Dedifferentiated amniotic fluid mesenchymal stem cell (primary cell): ENCODE results near the gene CTAGE9.

ENCODE experiments used
- DNase-seq: peaks from one replicate; pipeline ENCODE4 v3.0.0-alpha.2; 2016; ENCODE audit errors: extremely low spot score

CTAGE9 gene

DNA sequence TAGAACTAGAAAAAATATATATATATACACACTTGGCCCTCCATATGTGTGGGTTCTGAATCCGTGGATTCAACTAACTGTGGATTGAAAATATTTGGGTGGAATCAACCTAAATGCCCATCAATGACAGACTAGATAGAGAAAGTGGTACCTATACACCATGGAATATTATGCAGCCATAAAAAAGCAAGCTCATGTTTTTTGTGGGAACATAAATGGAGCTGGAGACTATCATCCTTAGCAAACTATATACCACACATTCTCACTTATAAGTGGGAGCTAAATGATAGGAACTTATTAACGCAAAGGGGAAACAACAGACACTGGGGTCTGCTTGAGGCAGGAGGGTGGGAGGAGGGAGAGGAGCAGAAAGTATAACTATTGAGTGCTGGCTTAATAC, 37.6 kb downstream of the CTAGE9 start:
- DNase-seq: no peak

DNA sequence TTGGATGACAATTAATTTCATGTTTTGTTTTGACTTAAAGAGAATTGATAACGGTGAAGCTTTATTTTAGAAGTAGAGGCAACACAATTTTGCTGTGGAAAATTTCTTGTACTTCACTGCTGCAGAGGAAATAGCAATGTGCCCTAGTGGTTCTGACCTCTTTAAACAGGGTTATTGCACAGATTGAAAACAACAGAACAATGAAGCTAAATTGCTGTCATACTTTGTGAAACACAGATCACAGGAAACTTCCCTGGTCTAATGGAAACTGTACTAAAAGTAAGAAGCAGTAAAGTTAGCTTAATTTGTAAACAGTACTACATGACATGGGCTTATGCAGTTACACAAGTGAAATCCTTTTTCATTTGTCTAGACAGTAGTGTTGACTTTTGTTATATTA, 40.9 kb downstream of the CTAGE9 start:
- DNase-seq: no peak

DNA sequence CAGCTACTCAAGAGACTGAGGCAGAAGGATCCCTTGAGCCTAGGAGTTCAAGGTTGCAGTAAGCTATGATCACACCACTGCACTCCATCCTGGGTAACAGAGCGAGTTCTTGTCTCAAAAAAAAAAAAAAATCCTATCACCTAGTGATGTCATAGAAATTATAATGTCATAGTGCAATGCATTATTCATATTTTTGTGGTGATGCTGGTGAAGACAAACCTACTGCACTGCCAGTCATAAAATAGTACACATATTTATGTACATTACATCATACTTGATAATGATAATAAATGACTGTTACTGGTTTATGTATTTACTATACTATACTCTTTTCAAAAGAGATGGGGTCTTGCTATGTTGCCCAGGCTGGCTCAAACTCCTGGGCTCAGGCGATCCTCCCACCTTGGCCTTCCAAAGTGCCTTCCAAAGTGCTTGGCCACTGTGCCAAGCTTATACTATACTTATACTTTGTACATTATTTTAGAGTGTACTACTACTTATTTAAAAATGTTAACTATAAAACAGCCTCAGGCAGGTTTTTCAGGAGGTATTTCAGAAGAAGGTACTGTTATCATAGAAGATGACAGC, 47.1 kb downstream of the CTAGE9 start:
- no peak for DNase-seq

DNA sequence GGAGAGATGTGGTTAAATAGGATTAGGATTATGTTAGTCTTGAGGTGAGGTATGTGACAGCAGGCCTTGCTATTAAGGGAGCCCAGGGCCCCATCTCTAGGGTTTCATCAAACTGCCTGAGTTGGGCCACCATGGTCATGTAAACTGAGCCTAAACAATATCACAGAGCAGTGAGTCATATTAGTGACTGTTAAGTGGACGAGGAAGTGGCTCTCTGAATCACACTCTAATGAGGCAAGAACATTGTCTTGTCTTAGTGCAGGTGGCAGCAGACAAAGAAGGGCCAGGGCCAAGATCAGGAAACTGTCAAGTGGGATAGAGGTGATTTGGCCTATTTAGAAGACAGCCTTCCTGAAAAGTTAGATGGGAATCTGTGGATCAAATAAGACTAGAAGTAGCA, 50.6 kb downstream of the CTAGE9 start:
- no peak for DNase-seq
